Keratinocyte (primary cell): Measurements from ENCODE around the gene PTPRD. TPM values are rescaled to one million over a fixed set of nuclear protein-coding genes. Genes with fewer than 3 reads are reported as not detected.

Experiments used
- DNase-seq: peaks from one replicate; pipeline ENCODE4 v3.0.0-alpha.2; 2011; ENCODE audit warnings: low read depth, missing footprints, low spot score
- FAIRE-seq: peaks from 2 replicates; lab custom pipeline; 2011; peaks lifted over from hg19 to GRCh38; lab: Jason Lieb, UNC
- H2AFZ ChIP-seq: 2 replicates; pipeline ENCODE4 v1.6.0; 2012; ENCODE audit warnings: low read length, control low read depth, inconsistent platforms; ENCODE audit not compliant: control insufficient read depth
- H3K27ac ChIP-seq: 2 replicates; pipeline ENCODE4 v1.5.1; 2011; ENCODE audit warnings: low read length; ENCODE audit not compliant: control insufficient read depth, insufficient read depth
- H3K27me3 ChIP-seq: 3 replicates; pipeline ENCODE4 v1.6.0; 2011; ENCODE audit warnings: low read length; ENCODE audit not compliant: control insufficient read depth, insufficient read depth; ENCODE audit errors: extremely low read depth
- H3K36me3 ChIP-seq, 2 experiments: 2 replicates in 1 of 2; 3 replicates in 1 of 2; pipeline ENCODE4 v1.5.1; 2011; ENCODE audit warnings: low read length in 2 of 2, mild to moderate bottlenecking in 1 of 2; ENCODE audit not compliant: control insufficient read depth in 2 of 2, insufficient read depth in 2 of 2; ENCODE audit errors: extremely low read depth in 1 of 2
- H3K4me1 ChIP-seq: 3 replicates; pipeline ENCODE4 v1.5.1; 2011; ENCODE audit warnings: low read length; ENCODE audit not compliant: control insufficient read depth, insufficient read depth; ENCODE audit errors: extremely low read depth
- H3K4me2 ChIP-seq: 3 replicates; pipeline ENCODE4 v1.6.0; 2011; ENCODE audit warnings: low read depth, low read length; ENCODE audit not compliant: control insufficient read depth, insufficient read depth; ENCODE audit errors: extremely low read depth
- H3K4me3 ChIP-seq, 3 experiments: fragments of 200-600 bp in 1 of 3; sonication (generic) in 1 of 3; 2 replicates in 2 of 3; 3 replicates in 1 of 3; pipeline ENCODE4 v1.5.1; 2011 to 2016; ENCODE audit warnings: low read length in 3 of 3, mild to moderate bottlenecking in 3 of 3, control low read depth in 2 of 3, inconsistent platforms in 1 of 3, low read depth in 1 of 3, mixed read lengths in 1 of 3, mixed run types in 1 of 3, moderate library complexity in 1 of 3; ENCODE audit not compliant: control insufficient read depth in 2 of 3, insufficient read depth in 2 of 3; ENCODE audit errors: extremely low read depth in 1 of 3
- H3K79me2 ChIP-seq: 2 replicates; pipeline ENCODE4 v1.6.0; 2012; ENCODE audit warnings: low read length; ENCODE audit not compliant: control insufficient read depth, insufficient read depth
- H3K9ac ChIP-seq: 3 replicates; pipeline ENCODE4 v1.6.0; 2011; ENCODE audit warnings: low read length; ENCODE audit not compliant: control insufficient read depth, insufficient read depth; ENCODE audit errors: extremely low read depth
- H3K9me1 ChIP-seq: 3 replicates; pipeline ENCODE4 v1.6.0; 2011; ENCODE audit warnings: low read length; ENCODE audit not compliant: control insufficient read depth, insufficient read depth; ENCODE audit errors: extremely low read depth
- H3K9me3 ChIP-seq: 2 replicates; pipeline ENCODE4 v1.5.1; 2012; ENCODE audit warnings: low read depth, low read length; ENCODE audit not compliant: control insufficient read depth
- H4K20me1 ChIP-seq: 3 replicates; pipeline ENCODE4 v1.6.0; 2011; ENCODE audit warnings: low read length; ENCODE audit not compliant: control insufficient read depth, insufficient read depth; ENCODE audit errors: extremely low read depth
- CTCF ChIP-seq, 3 experiments: IDR thresholded peaks in 1 of 3; conservative IDR thresholded peaks in 1 of 3; optimal IDR thresholded peaks in 1 of 3; 2 replicates in 2 of 3; 3 replicates in 1 of 3; pipeline versions ENCODE3 to v1.5.1; 2011; ENCODE audit warnings: low read length in 3 of 3, mild to moderate bottlenecking in 3 of 3, moderate library complexity in 2 of 3, control low read depth in 1 of 3, inconsistent platforms in 1 of 3; ENCODE audit not compliant: insufficient read depth in 2 of 3; ENCODE audit errors: extremely low read depth in 1 of 3
- EZH2 ChIP-seq: IDR thresholded peaks from one replicate; pipeline ENCODE4 v1.6.1; 2012; ENCODE audit warnings: inconsistent platforms, mild to moderate bottlenecking, low read length, moderate library complexity
- dilution Hi-C: fragments of 300-500 bp; cut with MboI; formaldehyde crosslinking; loops from one replicate; pipeline ENCODE4 v1.7.0; 2020; ENCODE audit warnings: low sequenced_read_pairs; ENCODE audit not compliant: extremely low pct_ligation_motif_present
- polyA plus RNA-seq, 5 experiments: library from polyadenylated mRNA; depleted of rRNA in 3 of 5; stranded (reverse) in 3 of 5; stranded (forward) in 1 of 5; unstranded in 1 of 5; fragments of >200 nt; gene quantifications; 1 replicate in 1 of 5; 2 replicates in 3 of 5; 3 replicates in 1 of 5; pipeline versions ENCODE4 v1.2.1 to v1.2.3, GENCODE V29; 2011 to 2012; ENCODE audit warnings: missing spikeins in 2 of 5, low read depth in 1 of 5, low replicate concordance in 1 of 5

Gene PTPRD
- polyA plus RNA-seq, 1 donor (not counting 4 experiments of a cell fraction or from before 2014, with no cell fraction given): 0.10 TPM

- TF ChIP-seq CTCF (optimal IDR thresholded peaks at IDR 0.05 in 1 of 3, IDR thresholded peaks at IDR 0.05 in 1 of 3, conservative IDR thresholded peaks at IDR 0.05 in 1 of 3; ENCODE audit: extremely low read depth in 1 of 3, insufficient read depth in 2 of 3, low read length in 3 of 3) (no peak), EZH2 (no peak)
- H2AFZ ChIP-seq: no peak overlapping the region
- dilution Hi-C loops: no loop called here
- FAIRE-seq (no peak), DNase-seq (no peak)
- no peak overlapping the region for H3K27ac ChIP-seq
- no peaks in the 10 kb centered on the region for H3K36me3 ChIP-seq
- H3K79me2 ChIP-seq: no peaks in the 10 kb centered on the region
- H3K27me3 ChIP-seq: no peaks in the 10 kb centered on the region
- H3K4me1 ChIP-seq: no peaks in the 10 kb centered on the region
- peaks cover 3% of the 10 kb centered on the region for H3K9me3 ChIP-seq
- H3K9me1 ChIP-seq: no peaks in the 10 kb centered on the region
- H4K20me1 ChIP-seq: no peaks in the 10 kb centered on the region
- H3K4me2 ChIP-seq: no peak overlapping the region
- H3K9ac ChIP-seq: no peak overlapping the region
- H3K4me3 ChIP-seq: no peak overlapping the region
Observed at GRCh38 chr9:8287970-8288369, 2324.8 kb downstream of the PTPRD start.

GRCh38 chr9:8287501-8287900 is 2325.3 kb downstream of the PTPRD start:
- H3K27ac ChIP-seq: no peak overlapping the region
- no peaks in the 10 kb centered on the region for H3K9me1 ChIP-seq
- no peaks in the 10 kb centered on the region for H3K4me1 ChIP-seq
- no peaks in the 10 kb centered on the region for H3K27me3 ChIP-seq
- no peaks in the 10 kb centered on the region for H3K79me2 ChIP-seq
- FAIRE-seq: no peak
- no peak overlapping the region for H3K9ac ChIP-seq
- no peaks in the 10 kb centered on the region for H4K20me1 ChIP-seq
- no peak overlapping the region for H3K4me2 ChIP-seq
- H2AFZ ChIP-seq: no peak overlapping the region
- peaks cover 3% of the 10 kb centered on the region for H3K9me3 ChIP-seq
- TF ChIP-seq EZH2 (no peak), CTCF (optimal IDR thresholded peaks at IDR 0.05 in 1 of 3, IDR thresholded peaks at IDR 0.05 in 1 of 3, conservative IDR thresholded peaks at IDR 0.05 in 1 of 3; ENCODE audit: extremely low read depth in 1 of 3, insufficient read depth in 2 of 3, low read length in 3 of 3) (no peak)
- H3K4me3 ChIP-seq: no peak overlapping the region
- dilution Hi-C loops: no loop called here
- no peaks in the 10 kb centered on the region for H3K36me3 ChIP-seq
- no peak for DNase-seq
